HAP-1 (cell line): Measurements from ENCODE around the gene SURF6.
"Not testable (repeated sequence)": the region's sequence is repeated elsewhere in the genome, so short reads cannot be mapped to it uniquely, and the experiment has no call there.

Experiments
- DNase-seq, 2 experiments: peaks; one replicate each; pipeline ENCODE4 v3.0.0-alpha.2; 2016 to 2020; ENCODE audit warnings: low spot score in 2 of 2
- H3K27me3 ChIP-seq: fragments of 250-450 bp; sonication (Bioruptor Pico); 2 replicates; pipeline ENCODE4 v1.5.1; 2020; ENCODE audit warnings: low read depth, mild to moderate bottlenecking, moderate library complexity
- H3K36me3 ChIP-seq: fragments of 250-450 bp; sonication (Bioruptor Pico); replicated peaks from 2 replicates; pipeline ENCODE4 v1.5.1; 2020; ENCODE audit warnings: mild to moderate bottlenecking
- H3K4me1 ChIP-seq: fragments of 250-450 bp; sonication (Bioruptor Pico); 2 replicates; pipeline ENCODE4 v1.5.1; 2020; ENCODE audit warnings: mild to moderate bottlenecking
- H3K4me3 ChIP-seq: fragments of 250-450 bp; sonication (Bioruptor Pico); 2 replicates; pipeline ENCODE4 v1.5.1; 2020; ENCODE audit warnings: mild to moderate bottlenecking, moderate library complexity
- H3K9me3 ChIP-seq: fragments of 250-450 bp; sonication (Bioruptor Pico); 2 replicates; pipeline ENCODE4 v1.5.1; 2020; ENCODE audit warnings: mild to moderate bottlenecking, moderate library complexity
- in situ Hi-C: fragments of 300-500 bp; cut with MboI; formaldehyde crosslinking; loops from 3 replicates; pipeline ENCODE4 v1.14.3; 2020; ENCODE audit warnings: low sequenced_read_pairs, inconsistent platforms, mixed read lengths

Gene SURF6

GRCh38 chr9:133335924-133336811, at the start of gene SURF6:
TSS of gene SURF6 (minus strand) at chr9:133336188. CDS start at chr9:133336132, 56 bp downstream.
- H3K9me3 ChIP-seq, result no peaks in the 10 kb centered on the region
- peak within 1 kb of the TSS; percentile 99 for H3K4me3 ChIP-seq
- H3K4me1 ChIP-seq, result peaks cover 10% of the 10 kb centered on the region
- DNase-seq, result peak; percentile 79 to 94
- H3K36me3 ChIP-seq, result peaks cover 53% of the 10 kb centered on the region
- H3K27me3 ChIP-seq, result no peaks in the 10 kb centered on the region
- in situ Hi-C loops, result no loop called here

- Histone ChIP-seq H3K36me3 (no peaks in the 10 kb centered on the region), H3K4me3 (no peak overlapping the region), H3K27me3 (no peaks in the 10 kb centered on the region), H3K9me3 (no peaks in the 10 kb centered on the region), H3K4me1 (no peaks in the 10 kb centered on the region)
- in situ Hi-C loops, result no loop called here
- DNase-seq, result no peak
Observed at GRCh38 chr9:133385452-133385851, 49.5 kb upstream of the SURF6 start.

- no peak for DNase-seq
- in situ Hi-C loops, result no loop called here
- no peaks in the 10 kb centered on the region for H3K4me1 ChIP-seq
- no peaks in the 10 kb centered on the region for H3K36me3 ChIP-seq
- H3K27me3 ChIP-seq, result no peaks in the 10 kb centered on the region
- no peaks in the 10 kb centered on the region for H3K9me3 ChIP-seq
- no peak overlapping the region for H3K4me3 ChIP-seq
Observed at GRCh38 chr9:133384736-133385321, 48.8 kb upstream of the SURF6 start.

GRCh38 chr9:133383438-133383837, 47.5 kb upstream of the SURF6 start:
- in situ Hi-C loops, result no loop called here
- Histone ChIP-seq H3K4me3 (no peak overlapping the region), H3K9me3 (no peaks in the 10 kb centered on the region), H3K4me1 (no peaks in the 10 kb centered on the region), H3K36me3 (no peaks in the 10 kb centered on the region), H3K27me3 (no peaks in the 10 kb centered on the region)
- DNase-seq, result no peak

- peaks cover 4% of the 10 kb centered on the region for H3K4me1 ChIP-seq
- H3K27me3 ChIP-seq, result no peaks in the 10 kb centered on the region
- in situ Hi-C loops, result no loop called here
- no peak overlapping the region for H3K4me3 ChIP-seq
- H3K36me3 ChIP-seq, result no peaks in the 10 kb centered on the region
- no peaks in the 10 kb centered on the region for H3K9me3 ChIP-seq
- no peak for DNase-seq
Observed at GRCh38 chr9:133382507-133383141, 46.6 kb upstream of the SURF6 start.

GRCh38 chr9:133380734-133381133, 44.7 kb upstream of the SURF6 start:
- H3K27me3 ChIP-seq, result no peaks in the 10 kb centered on the region
- 0 out of 2 replicates have a peak, but pooled peaks cover under 1% of the 10 kb centered on the region for H3K36me3 ChIP-seq
- in situ Hi-C loops, result no loop called here

GRCh38 chr9:133379153-133380086, 43.4 kb upstream of the SURF6 start:
- Histone ChIP-seq H3K4me3 (no peak overlapping the region), H3K27me3 (no peaks in the 10 kb centered on the region), H3K36me3 (peaks cover 5% of the 10 kb centered on the region; the same call in 1 of the 2 replicates), H3K9me3 (no peaks in the 10 kb centered on the region), H3K4me1 (peaks cover 13% of the 10 kb centered on the region)
- no peak for DNase-seq
- in situ Hi-C loops, result no loop called here

More at GRCh38 chr9:133380734-133381133, 44.7 kb upstream of the SURF6 start:
- H3K9me3 ChIP-seq, result no peaks in the 10 kb centered on the region
- H3K4me3 ChIP-seq, result no peak overlapping the region
- no peak for DNase-seq
- peaks cover 13% of the 10 kb centered on the region for H3K4me1 ChIP-seq

GRCh38 chr9:133378408-133378962, 42.5 kb upstream of the SURF6 start:
- DNase-seq, result no peak
- H3K27me3 ChIP-seq, result no peaks in the 10 kb centered on the region
- no peaks in the 10 kb centered on the region for H3K9me3 ChIP-seq
- in situ Hi-C loops, result no loop called here
- H3K4me1 ChIP-seq, result peaks cover 13% of the 10 kb centered on the region
- no peak overlapping the region for H3K4me3 ChIP-seq
- H3K36me3 ChIP-seq, result peaks cover 6% of the 10 kb centered on the region; the same call in 1 of the 2 replicates

- H3K27me3 ChIP-seq, result no peaks in the 10 kb centered on the region
- in situ Hi-C loops, result no loop called here
- H3K4me3 ChIP-seq, result no peak overlapping the region
- peak; percentile 49 to 68 for DNase-seq
- H3K9me3 ChIP-seq, result no peaks in the 10 kb centered on the region
- H3K36me3 ChIP-seq, result peaks cover 13% of the 10 kb centered on the region
- H3K4me1 ChIP-seq, result peaks cover 13% of the 10 kb centered on the region
Observed at GRCh38 chr9:133377721-133378216, 41.8 kb upstream of the SURF6 start.

GRCh38 chr9:133377280-133377679, 41.3 kb upstream of the SURF6 start:
- H3K27me3 ChIP-seq, H3K9me3 ChIP-seq, H3K4me3 ChIP-seq, DNase-seq, in situ Hi-C loops: not testable (repeated sequence)
- Histone ChIP-seq H3K36me3 (peaks cover 18% of the 10 kb centered on the region), H3K4me1 (peaks cover 13% of the 10 kb centered on the region)

GRCh38 chr9:133375724-133376654, 40.0 kb upstream of the SURF6 start, which contains the start of the genes STKLD1 and SURF4:
TSS of gene STKLD1 (plus strand) at chr9:133376366. CDS start at chr9:133376474, 108 bp downstream.
TSS of gene SURF4 (minus strand) at chr9:133376060. CDS start at chr9:133375969, 91 bp downstream.
- Histone ChIP-seq H3K4me1 (peaks cover 13% of the 10 kb centered on the region), H3K27me3 (no peaks in the 10 kb centered on the region), H3K9me3 (no peaks in the 10 kb centered on the region), H3K4me3 (peak within 1 kb of the TSS; percentile 86), H3K36me3 (peaks cover 28% of the 10 kb centered on the region)
- DNase-seq, result peak; percentile 92 to 96
- in situ Hi-C loops, result no loop called here
